Right cardiac atrium (tissue), 5 donors: ENCODE results near the gene MZT1. TPM values are rescaled to one million over a fixed set of nuclear protein-coding genes. Genes with fewer than 3 reads are reported as not detected.
"Not testable (repeated sequence)": the region's sequence is repeated elsewhere in the genome, so short reads cannot be mapped to it uniquely, and the experiment has no call there.

Source experiments
- ATAC-seq, 2 donors: fragments of 200-7000 bp; cut with Tn5 transposase; one replicate each; pipeline versions ENCODE4 v1.8.0 to v1.9.1; 2020; ENCODE audit warnings: moderate library complexity in 2 of 2, mild to moderate bottlenecking in 1 of 2
- DNase-seq, 3 donors: peaks; one replicate each; pipeline ENCODE4 v3.0.0-alpha.2; 2020
- H3K27ac ChIP-seq: one replicate; pipeline ENCODE4 v1.5.1; 2013; ENCODE audit warnings: mild to moderate bottlenecking, low read length, control low read depth, moderate library complexity
- H3K27me3 ChIP-seq: one replicate; pipeline ENCODE4 v1.6.1; 2013; ENCODE audit not compliant: control insufficient read depth, insufficient read depth
- H3K4me1 ChIP-seq: one replicate; pipeline ENCODE4 v1.6.1; 2013; ENCODE audit warnings: low read length; ENCODE audit not compliant: control insufficient read depth, insufficient read depth
- H3K4me3 ChIP-seq: one replicate; pipeline ENCODE4 v1.5.1; 2013; ENCODE audit warnings: low read length, control low read depth
- H3K9me3 ChIP-seq: one replicate; pipeline ENCODE4 v1.6.1; 2013; ENCODE audit warnings: low read length; ENCODE audit not compliant: control insufficient read depth
- WGBS: extraction: QIAGEN DNeasy Blood & Tissue Kit; methylation state at CpG from one replicate; pipeline ENCODE4 v1.1.7; 2013; 5-methylcytosine and 5-hydroxymethylcytosine counted together
- intact Hi-C, 4 donors: fragments of 100-400 bp; cut with DNase I; formaldehyde crosslinking; loops; one replicate each; pipeline versions ENCODE4 v1.11.0 to v1.14.0; 2022 to 2023
- polyA plus RNA-seq: library from polyadenylated mRNA; stranded (reverse); fragments of 200-250 nt; gene quantifications from one replicate; pipeline ENCODE4 v1.2.3, GENCODE V29; 2013
- total RNA-seq, 4 donors: library from RNA; stranded (reverse); fragmentation: NEBNext Ultra II Directional; extraction: Animal tissue kit (Norgen Biotek cat#: 25700); gene quantifications; one replicate each; pipeline ENCODE4 v1.2.1, GENCODE V29; 2021
- donor health status: healthy with polysubstance abuse.
- donor health status: DM: no; HTN: yes; CAD: no.
- donor health status: DM: no; HTN: no; CAD: no.
- donor health status: DM: no; HTN: yes; CAD: no; lungs with severe emphysema.
- donor health status: DM: yes; HTN: yes; CAD: no.

Gene MZT1
- total and polyA plus RNA-seq, 5 donors: 6.6 to 8.2 (median 7.5) TPM

- 6% methylated on average over 3 of the region's 3 CpGs for WGBS
- Histone ChIP-seq H3K27ac (no peak overlapping the region), H3K4me3 (peak overlapping the region; percentile 79), H3K4me1 (peaks cover 2% of the 10 kb centered on the region), H3K27me3 (no peaks in the 10 kb centered on the region), H3K9me3 (no peaks in the 10 kb centered on the region)
- ATAC-seq: no peak
- DNase-seq: no peak
- intact Hi-C loops: no loop called here
These were observed 819 bp upstream of the MZT1 start for GRCh38 chr13:72728290-72728605.

- DNase-seq: peak; percentile 51 to 78 (median 76)
- Histone ChIP-seq H3K27me3 (no peaks in the 10 kb centered on the region), H3K4me3 (peak overlapping the region; percentile 79), H3K4me1 (peaks cover 3% of the 10 kb centered on the region), H3K27ac (no peak overlapping the region), H3K9me3 (no peaks in the 10 kb centered on the region)
- ATAC-seq: peak; percentile 56 to 65
- intact Hi-C loops: no loop called here
- WGBS: 2% methylated on average over 49 of the region's 49 CpGs
These were observed 558 bp downstream of the MZT1 start for GRCh38 chr13:72726726-72727416.

- H3K27ac ChIP-seq, H3K27me3 ChIP-seq, intact Hi-C loops, H3K4me1 ChIP-seq, ATAC-seq, H3K9me3 ChIP-seq: not testable (repeated sequence)
- peak in 2 of 3 donors; percentile 11 to 14 for DNase-seq
- 85% methylated on average over 15 of the region's 15 CpGs for WGBS
- peak overlapping the region; percentile 79 for H3K4me3 ChIP-seq
These were observed 1.2 kb downstream of the MZT1 start for GRCh38 chr13:72726185-72726584.

- H3K4me1 ChIP-seq: no peaks in the 10 kb centered on the region
- 52% methylated on average over 3 of the region's 3 CpGs for WGBS
- H3K27me3 ChIP-seq: no peaks in the 10 kb centered on the region
- H3K27ac ChIP-seq: no peak overlapping the region
- H3K9me3 ChIP-seq: no peaks in the 10 kb centered on the region
- DNase-seq (no peak), ATAC-seq (peak; percentile 16 to 83)
- no peak overlapping the region for H3K4me3 ChIP-seq
- intact Hi-C loops: no loop called here
These were observed 10.7 kb downstream of the MZT1 start for GRCh38 chr13:72716776-72717175.

GRCh38 chr13:72700509-72700908 lies 26.9 kb downstream of the MZT1 start:
- Histone ChIP-seq H3K9me3 (no peaks in the 10 kb centered on the region), H3K27me3 (no peaks in the 10 kb centered on the region), H3K4me1 (no peaks in the 10 kb centered on the region), H3K4me3 (no peak overlapping the region), H3K27ac (no peak overlapping the region)
- ATAC-seq: no peak
- intact Hi-C loops: no loop called here
- WGBS: 40% methylated on average over 1 of the region's 1 CpG
- no peak for DNase-seq

GRCh38 chr13:72698164-72698563 lies 29.3 kb downstream of the MZT1 start:
- no peak overlapping the region for H3K4me3 ChIP-seq
- H3K4me1 ChIP-seq: no peaks in the 10 kb centered on the region
- no peaks in the 10 kb centered on the region for H3K9me3 ChIP-seq
- WGBS: 52% methylated on average over 2 of the region's 2 CpGs
- DNase-seq: no peak
- intact Hi-C loops: no loop called here
- H3K27ac ChIP-seq: no peak overlapping the region
- H3K27me3 ChIP-seq: no peaks in the 10 kb centered on the region
- no peak for ATAC-seq

- no peak overlapping the region for H3K27ac ChIP-seq
- ATAC-seq (no peak), DNase-seq (no peak)
- WGBS: 1% methylated on average over 1 of the region's 1 CpG
- intact Hi-C loops: no loop called here
- H3K9me3 ChIP-seq: peaks cover 2% of the 10 kb centered on the region
- no peaks in the 10 kb centered on the region for H3K27me3 ChIP-seq
- no peaks in the 10 kb centered on the region for H3K4me1 ChIP-seq
- H3K4me3 ChIP-seq: no peak overlapping the region
These were observed 30.9 kb downstream of the MZT1 start for GRCh38 chr13:72696579-72696978.

- Histone ChIP-seq H3K9me3 (peaks cover 2% of the 10 kb centered on the region), H3K4me1 (no peaks in the 10 kb centered on the region), H3K27me3 (no peaks in the 10 kb centered on the region), H3K4me3 (no peak overlapping the region), H3K27ac (no peak overlapping the region)
- no peak for ATAC-seq
- WGBS: 28% methylated on average over 8 of the region's 8 CpGs
- no peak for DNase-seq
- intact Hi-C loops: no loop called here
These were observed 33.1 kb downstream of the MZT1 start for GRCh38 chr13:72694314-72694713.

- Histone ChIP-seq H3K27ac (no peak overlapping the region), H3K27me3 (no peaks in the 10 kb centered on the region), H3K9me3 (peaks cover 2% of the 10 kb centered on the region), H3K4me3 (no peak overlapping the region), H3K4me1 (no peaks in the 10 kb centered on the region)
- 77% methylated on average over 5 of the region's 5 CpGs for WGBS
- DNase-seq: no peak
- no peak for ATAC-seq
- intact Hi-C loops: no loop called here
These were observed 33.6 kb downstream of the MZT1 start for GRCh38 chr13:72693832-72694231.

- DNase-seq (peak in 1 of 3 donors; percentile 32), ATAC-seq (no peak)
- no peaks in the 10 kb centered on the region for H3K4me1 ChIP-seq
- H3K27ac ChIP-seq: no peak overlapping the region
- no peak overlapping the region for H3K4me3 ChIP-seq
- intact Hi-C loops: no loop called here
- H3K9me3 ChIP-seq: peaks cover 2% of the 10 kb centered on the region
- 84% methylated on average over 5 of the region's 5 CpGs for WGBS
- no peaks in the 10 kb centered on the region for H3K27me3 ChIP-seq
These were observed 34.4 kb downstream of the MZT1 start for GRCh38 chr13:72692884-72693514.

GRCh38 chr13:72689181-72689696 lies 38.2 kb downstream of the MZT1 start:
- DNase-seq (no peak), ATAC-seq (no peak)
- Histone ChIP-seq H3K27me3 (no peaks in the 10 kb centered on the region), H3K4me3 (no peak overlapping the region), H3K4me1 (no peaks in the 10 kb centered on the region), H3K9me3 (peaks cover 2% of the 10 kb centered on the region), H3K27ac (no peak overlapping the region)
- intact Hi-C loops: no loop called here
